ENCODE data around the gene TMEM170B. TPM values are rescaled to one million over a fixed set of nuclear protein-coding genes. Genes with fewer than 3 reads are reported as not detected.

Gene TMEM170B
- total and polyA plus RNA-seq, 9 donors, result 2.1 to 5.9 (median 5.3) TPM

- Histone ChIP-seq H3K4me3 (no peak overlapping the region), H3K27ac (no peak overlapping the region), H3K36me3 (no peaks in the 10 kb centered on the region), H3K9me3 (no peaks in the 10 kb centered on the region), H3K27me3 (no peaks in the 10 kb centered on the region), H3K4me1 (ENCODE audit: insufficient read depth) (peaks cover 25% of the 10 kb centered on the region)
- DNase-seq, result no peak
- TF ChIP-seq EP300 (IDR thresholded peaks at IDR 0.05) (no peak), POLR2A (IDR thresholded peaks at IDR 0.05) (no peak), CTCF (IDR thresholded peaks at IDR 0.05) (no peak)
- 28 to 36% (median 32%) methylated on average over 7 of the region's 7 CpGs for WGBS, 3 donors
- intact Hi-C loops (cut with DNase I), result no loop called here
These were observed 69.8 kb downstream of the TMEM170B start for GRCh38 chr6:11607383-11607782.

- no peaks in the 10 kb centered on the region for H3K9me3 ChIP-seq
- intact Hi-C loops (cut with DNase I), result no loop called here
- TF ChIP-seq POLR2A (IDR thresholded peaks at IDR 0.05), result no peak
- H3K36me3 ChIP-seq, result no peaks in the 10 kb centered on the region
- H3K4me1 ChIP-seq (ENCODE audit: insufficient read depth), result peaks cover 25% of the 10 kb centered on the region
- no peak overlapping the region for H3K4me3 ChIP-seq
- H3K27ac ChIP-seq, result no peak overlapping the region
- no peak for DNase-seq
- H3K27me3 ChIP-seq, result no peaks in the 10 kb centered on the region
- 86 to 90% (median 87%) methylated on average over 6 of the region's 6 CpGs for WGBS, 3 donors
These were observed 71.2 kb downstream of the TMEM170B start for GRCh38 chr6:11608600-11609323.

- Histone ChIP-seq H3K27ac (peak overlapping the region in 1 of 2 donors; percentile 33), H3K4me3 (no peak overlapping the region), H3K27me3 (no peaks in the 10 kb centered on the region), H3K4me1 (ENCODE audit: insufficient read depth) (peaks cover 25% of the 10 kb centered on the region), H3K9me3 (no peaks in the 10 kb centered on the region), H3K36me3 (no peaks in the 10 kb centered on the region)
- 21 to 36% (median 22%) methylated on average over 18 of the region's 18 CpGs for WGBS, 3 donors
- intact Hi-C loops (cut with DNase I), result no loop called here
- DNase-seq, result peak; percentile 24 to 63 (median 28)
- TF ChIP-seq CTCF (IDR thresholded peaks at IDR 0.05) (no peak), POLR2A (IDR thresholded peaks at IDR 0.05) (no peak), EP300 (IDR thresholded peaks at IDR 0.05) (no peak)
These were observed 71.9 kb downstream of the TMEM170B start for GRCh38 chr6:11609324-11610071.

- intact Hi-C loops (cut with DNase I), result no loop called here
- H3K36me3 ChIP-seq, result no peaks in the 10 kb centered on the region
- no peak overlapping the region for H3K4me3 ChIP-seq
- no peak for DNase-seq
- WGBS, 3 donors, result 91 to 95% (median 92%) methylated on average over 1 of the region's 1 CpG
- no peaks in the 10 kb centered on the region for H3K27me3 ChIP-seq
- H3K27ac ChIP-seq, result no peak overlapping the region
- no peak for TF ChIP-seq CTCF (IDR thresholded peaks at IDR 0.05)
- TF ChIP-seq POLR2A (IDR thresholded peaks at IDR 0.05), result no peak
- no peak for TF ChIP-seq EP300 (IDR thresholded peaks at IDR 0.05)
- H3K9me3 ChIP-seq, result no peaks in the 10 kb centered on the region
- H3K4me1 ChIP-seq (ENCODE audit: insufficient read depth), result peaks cover 9% of the 10 kb centered on the region
These were observed 75.8 kb downstream of the TMEM170B start for GRCh38 chr6:11613336-11613735.

- Histone ChIP-seq H3K27ac (no peak overlapping the region), H3K9me3 (no peaks in the 10 kb centered on the region), H3K4me1 (ENCODE audit: insufficient read depth) (peaks cover 9% of the 10 kb centered on the region), H3K36me3 (no peaks in the 10 kb centered on the region), H3K27me3 (no peaks in the 10 kb centered on the region), H3K4me3 (no peak overlapping the region)
- TF ChIP-seq CTCF (IDR thresholded peaks at IDR 0.05), result no peak
- TF ChIP-seq POLR2A (IDR thresholded peaks at IDR 0.05), result no peak
- TF ChIP-seq EP300 (IDR thresholded peaks at IDR 0.05), result no peak
- intact Hi-C loops (cut with DNase I), result no loop called here
- 80 to 82% (median 81%) methylated on average over 4 of the region's 4 CpGs for WGBS, 3 donors
- no peak for DNase-seq
These were observed 76.3 kb downstream of the TMEM170B start for GRCh38 chr6:11613858-11614257.
